Measurements from ENCODE around the gene SART1.

GRCh38 chr11:66011785-66012303, 50.3 kb downstream of the SART1 start, which contains the start of gene CST6:
- no peak for TF ChIP-seq RAD21 (IDR thresholded peaks at IDR 0.05)
- no peak for TF ChIP-seq CTCF (IDR thresholded peaks at IDR 0.05; ENCODE audit: low read depth, low read length, missing input control)
